Right atrium auricular region (tissue), 2 donors: ENCODE measurements around the gene PNKD. TPM values are rescaled to one million over a fixed set of nuclear protein-coding genes. Genes with fewer than 3 reads are reported as not detected.

Experiments used
- DNase-seq: peaks from one replicate; pipeline ENCODE4 v3.0.0-alpha.2; 2019; ENCODE audit warnings: low spot score
- H3K27ac ChIP-seq, 2 donors: fragments of 200-600 bp; sonication (generic); 1 replicate in 1 of 2; 2 replicates in 1 of 2; pipeline ENCODE4 v1.5.1; 2016 to 2019
- H3K27me3 ChIP-seq, 2 donors: fragments of 200-600 bp; sonication (generic); one replicate each; pipeline versions ENCODE4 v1.5.1 to v1.6.0; 2017 to 2019
- H3K36me3 ChIP-seq: fragments of 200-600 bp; sonication (generic); one replicate; pipeline ENCODE4 v1.5.1; 2016
- H3K4me1 ChIP-seq, 2 donors: fragments of 200-600 bp; sonication (generic); one replicate each; pipeline versions ENCODE4 v1.5.1 to v1.6.0; 2017 to 2019
- H3K4me3 ChIP-seq, 2 donors: fragments of 200-600 bp; sonication (generic); 1 replicate in 1 of 2; 2 replicates in 1 of 2; pipeline ENCODE4 v1.5.1; 2017 to 2019; ENCODE audit warnings: mild to moderate bottlenecking in 1 of 2, moderate library complexity in 1 of 2
- H3K9me3 ChIP-seq, 2 donors: fragments of 200-600 bp; sonication (generic); one replicate each; pipeline ENCODE4 v1.5.1; 2019
- CTCF ChIP-seq, 2 donors: fragments of 200-600 bp; sonication (generic); IDR thresholded peaks; one replicate each; pipeline ENCODE4 v1.5.1; 2019; ENCODE audit warnings: antibody characterized with exemption in 2 of 2
- total RNA-seq, 2 donors: library from RNA; depleted of rRNA; stranded (reverse); fragments of >200 nt; gene quantifications; one replicate each; pipeline ENCODE4 v1.1.0, GENCODE V29; 2016

Gene PNKD
- total RNA-seq, 2 donors from 2014 or later = 54.5 to 71.4 TPM

GRCh38 chr2:218249691-218250090 lies 20.6 kb upstream of the PNKD start:
- DNase-seq = peak; percentile 54
- no peak for TF ChIP-seq CTCF (IDR thresholded peaks at IDR 0.05)
- H3K36me3 ChIP-seq = peaks cover 97% of the 10 kb centered on the region
- H3K9me3 ChIP-seq = no peaks in the 10 kb centered on the region
- H3K4me3 ChIP-seq = no peak overlapping the region
- no peaks in the 10 kb centered on the region for H3K27me3 ChIP-seq
- peaks cover 0 to 10% of the 10 kb centered on the region in 2 donors for H3K4me1 ChIP-seq
- H3K27ac ChIP-seq = no peak overlapping the region

- Histone ChIP-seq H3K27ac (peak overlapping the region in 1 of 2 donors; percentile 23), H3K9me3 (no peaks in the 10 kb centered on the region), H3K4me1 (peaks cover 0 to 16% of the 10 kb centered on the region in 2 donors), H3K36me3 (peaks cover 85% of the 10 kb centered on the region), H3K27me3 (no peaks in the 10 kb centered on the region), H3K4me3 (no peak overlapping the region)
- DNase-seq = no peak
- TF ChIP-seq CTCF (IDR thresholded peaks at IDR 0.05) = no peak
Observed at GRCh38 chr2:218252509-218253231, 17.6 kb upstream of the PNKD start.

GRCh38 chr2:218253232-218253625 lies 17.1 kb upstream of the PNKD start:
- H3K27ac ChIP-seq = peak overlapping the region in 1 of 2 donors; percentile 23
- TF ChIP-seq CTCF (IDR thresholded peaks at IDR 0.05) = no peak

GRCh38 chr2:218255446-218255845 lies 14.9 kb upstream of the PNKD start:
- H3K4me1 ChIP-seq = peaks cover 0 to 41% of the 10 kb centered on the region in 2 donors
- H3K27me3 ChIP-seq = no peaks in the 10 kb centered on the region
- peaks cover 58% of the 10 kb centered on the region for H3K36me3 ChIP-seq
- no peak overlapping the region for H3K4me3 ChIP-seq
- no peak for TF ChIP-seq CTCF (IDR thresholded peaks at IDR 0.05)
- DNase-seq = no peak
- no peak overlapping the region for H3K27ac ChIP-seq
- H3K9me3 ChIP-seq = no peaks in the 10 kb centered on the region

More at GRCh38 chr2:218253232-218253625, 17.1 kb upstream of the PNKD start:
- DNase-seq = no peak
- H3K4me3 ChIP-seq = no peak overlapping the region
- no peaks in the 10 kb centered on the region for H3K9me3 ChIP-seq
- peaks cover 80% of the 10 kb centered on the region for H3K36me3 ChIP-seq
- peaks cover 0 to 19% of the 10 kb centered on the region in 2 donors for H3K4me1 ChIP-seq
- no peaks in the 10 kb centered on the region for H3K27me3 ChIP-seq

- Histone ChIP-seq H3K36me3 (peaks cover 44% of the 10 kb centered on the region), H3K9me3 (no peaks in the 10 kb centered on the region), H3K27ac (peak overlapping the region; percentile 29 to 47), H3K4me3 (no peak overlapping the region), H3K4me1 (peaks cover 0 to 55% of the 10 kb centered on the region in 2 donors), H3K27me3 (no peaks in the 10 kb centered on the region)
- no peak for DNase-seq
- no peak for TF ChIP-seq CTCF (IDR thresholded peaks at IDR 0.05)
Observed at GRCh38 chr2:218256612-218257350, 13.5 kb upstream of the PNKD start.
